Measurements from ENCODE around the gene TPRN. TPM values are rescaled to one million over a fixed set of nuclear protein-coding genes. Genes with fewer than 3 reads are reported as not detected.
A peak's percentile ranks its signal among the peaks of the same experiment; 100 is the strongest.

The TPRN gene
- total and polyA plus RNA-seq, 9 of the 15 experiments (the other 6 are each of a cell fraction or from before 2014, with no cell fraction given), result 0.31 to 31.9 (median 4.4) TPM

DNA sequence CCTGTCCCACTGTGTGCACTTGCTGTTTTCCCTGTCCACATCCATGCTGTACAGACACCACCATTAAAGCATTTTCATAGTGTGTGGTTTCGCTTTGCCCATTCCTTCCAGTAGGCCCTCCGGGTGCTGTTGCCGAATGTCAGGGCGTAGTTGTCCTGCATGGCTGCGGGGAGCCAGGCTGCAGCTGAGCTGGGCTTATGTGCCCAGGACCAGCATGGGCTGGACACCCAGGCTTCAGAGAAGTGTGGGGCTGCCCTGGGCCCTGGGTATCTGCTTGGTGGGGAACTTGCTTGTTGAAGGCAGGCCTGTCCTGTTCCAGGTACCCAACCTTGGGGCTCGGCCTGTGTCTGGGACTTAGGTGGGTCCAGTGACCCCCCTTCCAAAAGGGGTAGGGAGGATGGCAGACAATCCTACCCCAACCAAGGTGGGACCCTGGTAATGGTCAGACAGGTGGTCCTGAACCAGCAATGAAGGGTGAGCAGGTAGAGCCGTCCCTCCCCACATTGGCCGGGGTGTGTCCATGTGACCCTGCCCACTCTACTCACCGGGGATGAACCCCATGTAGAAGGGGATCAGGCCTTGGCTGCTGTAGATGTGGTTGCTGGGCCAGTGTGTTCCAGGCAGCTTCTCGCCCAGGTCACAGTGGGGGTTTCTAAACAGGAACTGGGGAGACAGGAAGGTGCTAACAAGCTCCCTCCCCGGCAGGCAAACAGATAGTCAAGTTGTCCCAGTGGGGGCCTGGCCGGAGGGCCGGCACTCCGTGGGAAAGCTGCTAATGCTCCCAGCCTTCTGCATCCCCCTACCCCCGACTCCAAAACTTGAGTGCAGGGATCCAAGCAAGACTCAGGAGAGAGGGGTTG lies 43.3 kb upstream of the TPRN start (continued):
- TF ChIP-seq NR0B1 (IDR thresholded peaks at IDR 0.05; ENCODE audit: partially characterized antibody) (no peak), FOXK1 (CRISPR knock-in tag; IDR thresholded peaks at IDR 0.05; ENCODE audit: borderline replicate concordance) (no peak), ZNF75A (CRISPR knock-in tag; IDR thresholded peaks at IDR 0.05) (no peak), FOXJ2 (tag; IDR thresholded peaks at IDR 0.05) (no peak), SAP30 (IDR thresholded peaks at IDR 0.05; ENCODE audit: borderline replicate concordance, insufficient read depth, low read depth, low read length, poor library complexity, severe bottlenecking) (no peak), CEBPG (CRISPR knock-in tag; IDR thresholded peaks at IDR 0.05) (no peak), CEBPG (tag; conservative IDR thresholded peaks at IDR 0.05 in 1 of 2, IDR thresholded peaks at IDR 0.05 in 1 of 2) (no peak), CREB3L1 (IDR thresholded peaks at IDR 0.05; ENCODE audit: borderline replicate concordance, low read depth) (no peak), ZNF584 (CRISPR knock-in tag; IDR thresholded peaks at IDR 0.05; ENCODE audit: low read depth) (no peak), RBM17 (IDR thresholded peaks at IDR 0.05; ENCODE audit: borderline replicate concordance, low read depth, low read length) (no peak), ZNF121 (CRISPR knock-in tag; conservative IDR thresholded peaks at IDR 0.05) (no peak), MLLT1 (IDR thresholded peaks at IDR 0.05) (0 out of 4 replicates have a peak, but pooled peaks of 1 of the 2 experiments have one; percentile 7)
- TF ChIP-seq, protein P1, sequence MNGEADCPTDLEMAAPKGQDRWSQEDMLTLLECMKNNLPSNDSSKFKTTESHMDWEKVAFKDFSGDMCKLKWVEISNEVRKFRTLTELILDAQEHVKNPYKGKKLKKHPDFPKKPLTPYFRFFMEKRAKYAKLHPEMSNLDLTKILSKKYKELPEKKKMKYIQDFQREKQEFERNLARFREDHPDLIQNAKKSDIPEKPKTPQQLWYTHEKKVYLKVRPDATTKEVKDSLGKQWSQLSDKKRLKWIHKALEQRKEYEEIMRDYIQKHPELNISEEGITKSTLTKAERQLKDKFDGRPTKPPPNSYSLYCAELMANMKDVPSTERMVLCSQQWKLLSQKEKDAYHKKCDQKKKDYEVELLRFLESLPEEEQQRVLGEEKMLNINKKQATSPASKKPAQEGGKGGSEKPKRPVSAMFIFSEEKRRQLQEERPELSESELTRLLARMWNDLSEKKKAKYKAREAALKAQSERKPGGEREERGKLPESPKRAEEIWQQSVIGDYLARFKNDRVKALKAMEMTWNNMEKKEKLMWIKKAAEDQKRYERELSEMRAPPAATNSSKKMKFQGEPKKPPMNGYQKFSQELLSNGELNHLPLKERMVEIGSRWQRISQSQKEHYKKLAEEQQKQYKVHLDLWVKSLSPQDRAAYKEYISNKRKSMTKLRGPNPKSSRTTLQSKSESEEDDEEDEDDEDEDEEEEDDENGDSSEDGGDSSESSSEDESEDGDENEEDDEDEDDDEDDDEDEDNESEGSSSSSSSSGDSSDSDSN (IDR thresholded peaks at IDR 0.05; ENCODE audit: borderline replicate concordance in 1 of 2, low read depth in 2 of 2, low read length in 2 of 2), result no peak
- TF ChIP-seq, protein P2, sequence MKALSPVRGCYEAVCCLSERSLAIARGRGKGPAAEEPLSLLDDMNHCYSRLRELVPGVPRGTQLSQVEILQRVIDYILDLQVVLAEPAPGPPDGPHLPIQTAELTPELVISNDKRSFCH (CRISPR knock-in tag; IDR thresholded peaks at IDR 0.05), result no peak
- TF ChIP-seq, protein P2 (tag; IDR thresholded peaks at IDR 0.05), result no peak
- TF ChIP-seq, protein P3, sequence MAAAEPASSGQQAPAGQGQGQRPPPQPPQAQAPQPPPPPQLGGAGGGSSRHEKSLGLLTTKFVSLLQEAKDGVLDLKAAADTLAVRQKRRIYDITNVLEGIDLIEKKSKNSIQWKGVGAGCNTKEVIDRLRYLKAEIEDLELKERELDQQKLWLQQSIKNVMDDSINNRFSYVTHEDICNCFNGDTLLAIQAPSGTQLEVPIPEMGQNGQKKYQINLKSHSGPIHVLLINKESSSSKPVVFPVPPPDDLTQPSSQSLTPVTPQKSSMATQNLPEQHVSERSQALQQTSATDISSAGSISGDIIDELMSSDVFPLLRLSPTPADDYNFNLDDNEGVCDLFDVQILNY (CRISPR knock-in tag; IDR thresholded peaks at IDR 0.05), result no peak
